GM19328 (cell line): ENCODE data around the gene OR1G1.
"Not testable (repeated sequence)": the region's sequence is repeated elsewhere in the genome, so short reads cannot be mapped to it uniquely, and the experiment has no call there.

Experiments used
- ATAC-seq: cut with Tn5 transposase; IDR thresholded peaks from one replicate; pipeline ENCODE4 v1.9.1; 2021; ENCODE audit warnings: mild to moderate bottlenecking, moderate library complexity; ENCODE audit not compliant: unreplicated experiment

OR1G1 gene

GRCh38 chr17:3127451-3127850 lies at the start of gene OR1G1:
Gene OR1G1, minus strand, starts transcription at chr17:3127551. Its CDS starts 0 bp downstream, at chr17:3127551.
- ATAC-seq = no peak

GRCh38 chr17:3167574-3167973 lies 40.2 kb upstream of the OR1G1 start:
- ATAC-seq = no peak

GRCh38 chr17:3157218-3157617 lies 29.9 kb upstream of the OR1G1 start:
- ATAC-seq = no peak

- not testable (repeated sequence) for ATAC-seq
Measured at GRCh38 chr17:3137494-3137893, 10.1 kb upstream of the OR1G1 start.

GRCh38 chr17:3104322-3104721 lies 23.0 kb downstream of the OR1G1 start, which contains the start of gene OR1D2:
Gene OR1D2, minus strand, starts transcription at chr17:3104422. Its CDS starts 11,426 bp downstream, at chr17:3092996.
- no peak for ATAC-seq
